Fibroblast of lung (primary cell): Measurements from ENCODE around the gene TLX1.

ENCODE experiments used
- EZH2 ChIP-seq: IDR thresholded peaks from 2 replicates; pipeline ENCODE4 v1.5.1; 2012; ENCODE audit warnings: low read length, control low read depth, mild to moderate bottlenecking; ENCODE audit errors: missing control alignments
- TF ChIP-seq, protein P1 (sequence below), 2 donors: IDR thresholded peaks in 1 of 2; conservative IDR thresholded peaks in 1 of 2; 1 replicate in 1 of 2; 2 replicates in 1 of 2; pipeline ENCODE4 v1.5.1; 2011 to 2012; ENCODE audit warnings: low read length in 2 of 2, control low read depth in 1 of 2, inconsistent platforms in 1 of 2, low read depth in 1 of 2, mild to moderate bottlenecking in 1 of 2

DNA sequence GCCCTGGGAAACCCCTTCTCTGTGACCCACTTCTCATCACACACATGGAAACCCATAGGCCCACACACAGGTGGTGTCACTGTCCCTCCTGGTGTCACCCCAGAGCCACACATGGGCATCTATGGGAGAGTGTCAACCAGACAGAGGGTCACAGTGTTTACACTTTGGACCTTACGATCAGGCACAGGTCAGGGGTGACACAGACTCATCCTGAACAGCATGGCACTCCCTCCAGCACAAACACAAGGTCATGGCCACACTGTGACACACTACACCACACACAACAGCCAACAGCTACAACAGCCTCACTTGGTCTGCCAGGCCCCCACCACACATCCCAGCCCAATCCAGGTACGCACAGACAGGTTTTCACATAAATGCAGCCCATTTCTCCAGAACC is 6.2 kb downstream of the TLX1 start:
- TF ChIP-seq, protein P1, sequence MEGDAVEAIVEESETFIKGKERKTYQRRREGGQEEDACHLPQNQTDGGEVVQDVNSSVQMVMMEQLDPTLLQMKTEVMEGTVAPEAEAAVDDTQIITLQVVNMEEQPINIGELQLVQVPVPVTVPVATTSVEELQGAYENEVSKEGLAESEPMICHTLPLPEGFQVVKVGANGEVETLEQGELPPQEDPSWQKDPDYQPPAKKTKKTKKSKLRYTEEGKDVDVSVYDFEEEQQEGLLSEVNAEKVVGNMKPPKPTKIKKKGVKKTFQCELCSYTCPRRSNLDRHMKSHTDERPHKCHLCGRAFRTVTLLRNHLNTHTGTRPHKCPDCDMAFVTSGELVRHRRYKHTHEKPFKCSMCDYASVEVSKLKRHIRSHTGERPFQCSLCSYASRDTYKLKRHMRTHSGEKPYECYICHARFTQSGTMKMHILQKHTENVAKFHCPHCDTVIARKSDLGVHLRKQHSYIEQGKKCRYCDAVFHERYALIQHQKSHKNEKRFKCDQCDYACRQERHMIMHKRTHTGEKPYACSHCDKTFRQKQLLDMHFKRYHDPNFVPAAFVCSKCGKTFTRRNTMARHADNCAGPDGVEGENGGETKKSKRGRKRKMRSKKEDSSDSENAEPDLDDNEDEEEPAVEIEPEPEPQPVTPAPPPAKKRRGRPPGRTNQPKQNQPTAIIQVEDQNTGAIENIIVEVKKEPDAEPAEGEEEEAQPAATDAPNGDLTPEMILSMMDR (conservative IDR thresholded peaks at IDR 0.05 in 1 of 2, IDR thresholded peaks at IDR 0.05 in 1 of 2; ENCODE audit: low read depth in 1 of 2, low read length in 2 of 2), result no peak
- no peak for TF ChIP-seq EZH2
